Measurements from ENCODE around the gene BSX. TPM values are rescaled to one million over a fixed set of nuclear protein-coding genes. Genes with fewer than 3 reads are reported as not detected.
A peak's percentile ranks its signal among the peaks of the same experiment; 100 is the strongest.

The BSX gene
- total RNA-seq, 2 experiments from 2014 or later, result not detected

DNA sequence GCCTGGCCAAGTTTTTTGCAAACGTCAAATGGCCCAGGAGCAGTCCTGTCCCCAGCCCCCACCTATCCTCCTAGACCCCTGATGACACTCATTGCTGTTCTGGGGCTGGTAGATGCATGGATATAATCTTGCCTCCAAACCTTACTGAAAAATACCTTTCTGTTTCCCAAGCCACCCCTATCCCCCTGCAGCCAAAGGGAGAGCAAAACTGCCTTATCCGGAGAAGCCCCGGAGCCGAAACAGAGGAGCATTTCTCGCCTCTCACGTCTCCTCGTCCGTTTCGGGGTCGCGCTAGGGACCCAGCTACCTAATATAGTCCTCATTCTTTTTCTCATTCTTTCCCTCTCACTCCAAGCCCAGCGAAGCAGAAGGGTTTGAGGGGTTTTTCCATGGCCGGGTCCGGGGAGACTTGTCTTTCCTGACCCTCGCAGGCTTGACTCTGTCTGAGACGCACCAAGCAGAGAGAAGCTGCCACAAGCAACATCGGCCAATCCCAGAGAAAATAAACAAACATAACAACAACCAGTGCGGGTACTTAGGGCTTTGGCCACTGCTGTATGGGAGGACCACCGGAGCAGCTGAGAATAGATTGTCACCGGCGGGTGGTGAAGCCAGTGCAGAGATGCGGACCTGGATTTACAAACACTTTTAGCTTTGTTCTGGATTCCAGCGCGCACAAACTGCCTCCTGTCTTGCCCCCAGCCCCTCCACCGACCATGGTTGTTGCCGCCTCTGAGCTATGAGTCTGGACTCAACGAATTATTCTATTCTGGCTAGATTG, 1.6 kb downstream of the BSX start:
- intact Hi-C loops (cut with micrococcal nuclease), result loop anchor here (5.0 kb wide), 1 partner anchor 42 kb away; no protein-coding TSS in a partner anchor
- Mint-ChIP-seq H3K9me3 (no peaks in the 10 kb centered on the region), H3K27ac (no peak overlapping the region), H3K36me3 (no peaks in the 10 kb centered on the region), H3K4me1 (ENCODE audit: low read depth) (peaks cover 42% of the 10 kb centered on the region), H3K4me3 (no peak overlapping the region), H3K27me3 (peaks cover 85% of the 10 kb centered on the region)
- CTCF ChIA-PET, result interaction anchor here (1.1 to 1.2 kb wide), 2 partner anchors 41 to 116 kb away, joined by 5 to 6 read pairs; no protein-coding TSS in a partner anchor
- DNase-seq, result no peak
- POLR2A ChIA-PET, result no interaction called here

DNA sequence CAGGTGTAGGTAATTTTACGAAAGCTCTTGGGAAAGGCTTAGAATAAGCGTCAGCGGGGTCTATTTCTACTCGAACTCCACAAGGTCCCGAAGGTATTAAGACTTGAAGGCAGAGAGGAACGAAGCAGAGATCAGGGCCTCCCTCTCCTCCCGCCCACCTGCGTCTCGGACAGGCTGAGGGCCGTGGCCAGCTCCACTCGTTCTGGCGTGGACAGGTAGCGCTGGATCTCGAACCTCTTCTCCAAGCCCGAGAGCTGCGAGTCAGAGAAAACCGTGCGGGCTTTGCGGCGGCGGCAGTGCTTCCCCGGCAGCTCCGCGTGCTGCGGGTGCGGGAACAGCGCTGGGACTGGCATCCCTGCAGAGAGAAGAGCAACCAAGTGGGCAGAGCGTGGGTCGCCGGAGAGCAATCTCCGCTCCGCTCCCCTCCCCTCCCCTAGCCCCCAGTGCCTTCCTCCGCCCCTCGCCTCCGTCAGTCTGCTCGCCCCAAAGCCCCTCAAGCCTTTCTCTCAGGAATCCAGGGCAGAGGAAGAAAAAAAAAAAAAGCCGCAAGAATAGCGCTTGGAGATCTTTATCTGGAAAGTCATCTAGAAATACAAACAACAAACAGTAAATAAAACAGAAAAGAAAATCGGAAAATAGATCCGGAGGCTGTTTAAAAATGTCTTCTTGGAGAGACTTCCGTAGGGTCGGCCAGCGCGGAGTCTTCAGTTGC, 2.4 kb downstream of the BSX start:
- ChIA-PET POLR2A (no interaction called here), CTCF (no interaction called here)
- Mint-ChIP-seq H3K27me3 (peaks cover 84% of the 10 kb centered on the region), H3K4me3 (no peak overlapping the region), H3K27ac (no peak overlapping the region), H3K4me1 (ENCODE audit: low read depth) (peaks cover 39% of the 10 kb centered on the region), H3K9me3 (no peaks in the 10 kb centered on the region), H3K36me3 (no peaks in the 10 kb centered on the region)
- intact Hi-C loops (cut with micrococcal nuclease), result no loop called here
- DNase-seq, result no peak

DNA sequence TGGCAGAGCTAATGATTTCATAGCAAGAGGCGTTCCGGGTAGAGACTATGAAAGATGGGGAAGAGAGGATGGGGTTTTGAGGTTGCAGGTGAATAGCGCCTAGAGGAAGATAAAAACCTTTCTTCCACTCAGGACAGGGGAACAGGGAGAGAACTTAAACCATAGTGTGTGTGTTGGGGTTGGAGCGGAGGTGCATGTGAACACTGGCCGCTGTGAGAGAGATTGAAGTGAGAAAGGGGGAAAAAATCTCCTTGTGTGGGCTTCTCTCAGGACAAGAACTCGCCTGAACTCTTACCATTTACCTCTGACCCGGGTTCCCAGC, 3.4 kb downstream of the BSX start:
- no peak overlapping the region for H3K27ac Mint-ChIP-seq

DNA sequence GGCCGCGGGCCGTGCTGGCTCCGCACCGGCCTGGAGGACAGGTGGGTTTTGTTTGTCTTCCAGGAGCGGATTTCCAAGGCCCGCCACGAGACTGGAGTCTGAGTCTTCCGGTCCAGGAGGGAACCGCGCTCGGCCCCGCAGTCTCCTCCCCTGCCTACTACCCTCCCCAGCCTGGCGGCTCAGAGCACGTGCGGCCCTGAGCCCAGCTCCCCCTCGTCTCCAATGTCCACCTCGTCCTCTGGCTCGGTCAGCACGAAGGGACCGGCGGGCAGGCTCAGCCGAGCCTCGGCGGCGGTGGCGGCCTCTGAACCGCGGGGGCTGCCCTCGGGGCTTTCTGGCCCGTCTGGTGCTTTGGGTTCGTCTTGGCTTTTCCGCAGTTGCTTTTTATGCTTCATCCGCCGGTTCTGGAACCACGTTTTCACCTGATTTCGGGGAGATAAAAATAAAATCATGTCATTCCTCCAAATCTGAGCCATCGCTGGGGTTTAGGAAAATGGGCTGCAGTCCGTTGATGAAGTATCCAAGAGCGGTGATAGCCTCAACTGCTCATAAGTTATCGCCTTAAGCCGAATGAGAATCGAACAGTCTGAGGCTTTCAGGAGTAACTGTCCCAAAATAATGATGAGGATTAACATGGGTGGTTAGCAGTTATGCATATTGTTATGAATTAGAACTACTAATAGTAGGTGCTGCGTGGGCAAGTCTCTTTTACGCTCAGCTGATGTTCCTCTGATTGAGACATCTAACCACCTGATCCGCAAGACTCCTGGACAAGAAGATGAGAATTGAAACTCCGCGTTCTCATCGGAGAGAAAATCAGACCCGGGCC, 4.0 kb downstream of the BSX start:
- Mint-ChIP-seq H3K4me1 (ENCODE audit: low read depth) (peaks cover 31% of the 10 kb centered on the region), H3K27ac (no peak overlapping the region), H3K27me3 (peaks cover 80% of the 10 kb centered on the region), H3K36me3 (no peaks in the 10 kb centered on the region), H3K4me3 (no peak overlapping the region), H3K9me3 (no peaks in the 10 kb centered on the region)
- DNase-seq, result no peak
- intact Hi-C loops (cut with micrococcal nuclease), result no loop called here
- ChIA-PET CTCF (no interaction called here), POLR2A (no interaction called here)

More for the DNA sequence above, 3.4 kb downstream of the BSX start:
- H3K36me3 Mint-ChIP-seq, result no peaks in the 10 kb centered on the region
- H3K9me3 Mint-ChIP-seq, result no peaks in the 10 kb centered on the region
- H3K27me3 Mint-ChIP-seq, result peaks cover 85% of the 10 kb centered on the region
- no peak overlapping the region for H3K4me3 Mint-ChIP-seq
- ChIA-PET CTCF (no interaction called here), POLR2A (no interaction called here)
- intact Hi-C loops (cut with micrococcal nuclease), result no loop called here
- peaks cover 35% of the 10 kb centered on the region for H3K4me1 Mint-ChIP-seq (ENCODE audit: low read depth)
- no peak for DNase-seq

DNA sequence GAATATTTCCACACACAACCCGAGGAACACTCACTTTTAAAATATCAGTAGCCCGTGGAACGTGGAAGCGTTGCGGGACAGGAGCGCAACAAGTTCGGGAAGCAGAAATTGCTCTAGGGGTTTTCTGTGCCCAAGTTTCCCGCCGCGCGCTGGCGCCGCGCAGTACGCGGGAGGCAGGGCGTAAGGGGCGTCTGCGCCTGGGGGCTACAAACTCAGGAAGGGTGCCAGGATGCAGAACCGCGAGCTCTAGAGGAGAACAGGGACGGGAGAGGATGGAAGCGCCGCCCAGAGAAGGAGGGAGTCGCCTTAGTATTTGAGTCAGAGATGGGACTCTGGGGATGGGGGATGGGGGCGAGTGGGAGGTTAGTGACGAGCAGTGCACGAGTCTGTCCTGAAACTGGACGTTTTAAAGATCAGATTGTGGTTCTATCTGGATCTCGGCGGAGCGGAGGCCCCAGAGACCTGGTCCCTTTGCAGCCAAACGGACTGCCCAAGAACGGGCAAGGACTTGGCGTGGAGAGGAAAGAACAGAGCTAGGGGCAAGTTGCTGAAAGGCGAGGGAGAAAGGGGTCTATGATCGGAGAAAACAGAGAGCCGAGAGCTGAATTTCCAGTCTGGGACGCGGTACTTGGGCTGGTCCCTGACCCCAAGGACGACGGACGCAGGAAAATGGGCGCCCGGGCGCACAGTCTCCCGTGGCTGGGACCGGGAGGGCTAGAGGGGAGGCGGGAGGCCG, 4.7 kb downstream of the BSX start:
- intact Hi-C loops (cut with micrococcal nuclease), result no loop called here
- no peak overlapping the region for H3K27ac Mint-ChIP-seq
- CTCF ChIA-PET, result no interaction called here

DNA sequence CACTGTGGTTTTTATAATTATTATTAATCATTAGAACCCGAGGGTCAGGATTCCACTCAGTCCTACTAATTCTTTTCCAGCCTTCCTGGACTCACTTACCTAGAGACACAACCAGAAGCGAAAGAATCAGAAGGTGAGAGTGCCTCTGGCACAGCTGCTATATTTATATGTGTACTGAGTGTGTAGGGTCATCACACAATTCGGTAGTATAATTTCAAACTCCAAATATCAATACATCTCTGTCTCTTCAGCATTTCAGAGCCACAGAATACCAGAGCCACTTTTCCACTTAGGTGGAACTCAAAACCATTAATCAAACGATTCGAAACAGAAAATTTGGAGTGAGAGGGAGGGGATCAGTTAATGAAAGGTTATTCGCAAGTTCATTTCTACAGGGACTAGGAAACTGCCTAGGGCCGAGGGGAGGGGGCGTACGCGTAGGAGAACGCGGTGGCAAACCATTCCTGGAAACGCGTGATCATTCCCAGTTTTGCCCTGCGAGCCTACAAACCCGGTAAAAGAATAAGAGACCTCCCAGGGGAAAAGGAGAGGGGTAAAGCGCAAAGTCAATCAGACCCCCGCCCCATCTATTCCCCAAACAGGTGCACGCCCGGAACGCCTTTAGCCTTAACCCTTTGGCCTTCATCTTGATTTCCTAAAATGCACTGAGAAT, 5.4 kb downstream of the BSX start:
- no peak overlapping the region for H3K4me3 Mint-ChIP-seq
- H3K36me3 Mint-ChIP-seq, result no peaks in the 10 kb centered on the region
- ChIA-PET POLR2A (no interaction called here), CTCF (no interaction called here)
- H3K27ac Mint-ChIP-seq, result no peak overlapping the region
- intact Hi-C loops (cut with micrococcal nuclease), result no loop called here
- DNase-seq, result no peak
- no peaks in the 10 kb centered on the region for H3K9me3 Mint-ChIP-seq
- H3K27me3 Mint-ChIP-seq, result peaks cover 67% of the 10 kb centered on the region
- peaks cover 27% of the 10 kb centered on the region for H3K4me1 Mint-ChIP-seq (ENCODE audit: low read depth)

More for the DNA sequence above, 4.7 kb downstream of the BSX start:
- peaks cover 73% of the 10 kb centered on the region for H3K27me3 Mint-ChIP-seq
- DNase-seq, result no peak
- no peaks in the 10 kb centered on the region for H3K36me3 Mint-ChIP-seq
- no peaks in the 10 kb centered on the region for H3K9me3 Mint-ChIP-seq
- peaks cover 27% of the 10 kb centered on the region for H3K4me1 Mint-ChIP-seq (ENCODE audit: low read depth)
- H3K4me3 Mint-ChIP-seq, result peak overlapping the region; percentile 25
- POLR2A ChIA-PET, result no interaction called here

DNA sequence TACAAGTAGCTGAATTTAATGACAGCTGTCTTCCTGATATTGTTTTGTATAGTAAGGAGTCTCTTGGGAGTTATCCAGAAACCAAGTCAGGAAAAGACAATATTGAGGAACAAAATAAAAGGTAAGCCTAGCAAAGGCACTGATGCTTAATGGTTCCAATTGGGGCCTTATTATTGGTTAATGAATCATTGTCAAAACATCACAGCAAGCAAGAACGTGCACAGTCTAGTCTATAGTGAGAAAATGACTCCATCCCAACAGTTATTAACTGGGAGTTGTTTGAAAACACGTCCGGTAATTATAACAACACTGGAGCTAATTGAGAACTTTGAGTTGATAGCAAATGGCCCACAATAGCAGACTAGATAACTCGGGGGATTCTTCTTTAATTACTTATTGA, 17.7 kb downstream of the BSX start:
- intact Hi-C loops (cut with micrococcal nuclease), result no loop called here
- ChIA-PET CTCF (no interaction called here), POLR2A (no interaction called here)
- no peak overlapping the region for H3K27ac Mint-ChIP-seq
- H3K9me3 Mint-ChIP-seq, result no peaks in the 10 kb centered on the region
- H3K27me3 Mint-ChIP-seq, result peaks cover 24% of the 10 kb centered on the region
- DNase-seq, result no peak
- H3K36me3 Mint-ChIP-seq, result no peaks in the 10 kb centered on the region
- no peak overlapping the region for H3K4me3 Mint-ChIP-seq
- H3K4me1 Mint-ChIP-seq (ENCODE audit: low read depth), result no peaks in the 10 kb centered on the region

DNA sequence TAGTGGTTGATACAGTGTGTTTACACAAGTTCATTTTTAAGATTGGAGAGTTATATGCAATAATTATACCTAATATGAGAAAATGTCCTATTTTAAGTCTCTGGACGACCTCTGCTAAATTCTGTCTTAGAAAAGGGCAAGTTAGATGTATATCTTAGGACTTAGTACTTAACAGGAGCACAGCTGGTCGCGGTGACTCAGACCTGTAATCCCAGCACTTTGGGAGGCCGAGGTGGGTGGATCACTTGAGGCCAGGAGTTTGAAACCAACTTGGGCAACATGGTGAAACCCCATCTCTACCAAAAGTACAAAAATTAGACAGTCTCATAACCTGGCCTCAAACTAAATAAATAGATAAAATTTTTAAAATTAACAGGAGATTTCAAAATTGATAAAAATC, 27.2 kb downstream of the BSX start:
- Mint-ChIP-seq H3K4me1 (ENCODE audit: low read depth) (no peaks in the 10 kb centered on the region), H3K36me3 (no peaks in the 10 kb centered on the region), H3K27ac (no peak overlapping the region), H3K4me3 (no peak overlapping the region), H3K27me3 (no peaks in the 10 kb centered on the region), H3K9me3 (no peaks in the 10 kb centered on the region)
- intact Hi-C loops (cut with micrococcal nuclease), result no loop called here
- ChIA-PET CTCF (interaction anchor here (0.8 kb wide), 1 partner anchor 66 kb away, joined by 3 read pairs; no protein-coding TSS in a partner anchor), POLR2A (no interaction called here)
- no peak for DNase-seq

DNA sequence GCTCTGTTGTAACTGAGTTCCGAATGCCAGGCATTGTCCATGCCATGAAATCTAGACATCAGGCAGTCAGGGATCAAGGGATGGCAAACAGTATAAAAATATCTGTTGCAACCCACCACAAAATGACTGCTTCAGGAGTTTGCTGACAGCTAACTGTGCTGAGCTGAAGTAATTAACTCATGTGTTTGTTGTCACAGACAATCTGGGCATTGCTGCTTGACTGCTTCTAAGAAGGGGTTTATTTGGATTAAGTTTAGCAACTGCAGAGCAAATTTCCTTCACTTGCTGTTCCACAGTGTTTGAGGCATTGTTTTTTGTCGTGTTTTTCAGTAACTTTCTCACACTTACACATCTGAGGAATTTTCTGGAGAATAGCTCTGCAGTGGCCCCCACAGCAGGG, 30.4 kb downstream of the BSX start:
- CTCF ChIA-PET, result no interaction called here
- no peak overlapping the region for H3K27ac Mint-ChIP-seq

DNA sequence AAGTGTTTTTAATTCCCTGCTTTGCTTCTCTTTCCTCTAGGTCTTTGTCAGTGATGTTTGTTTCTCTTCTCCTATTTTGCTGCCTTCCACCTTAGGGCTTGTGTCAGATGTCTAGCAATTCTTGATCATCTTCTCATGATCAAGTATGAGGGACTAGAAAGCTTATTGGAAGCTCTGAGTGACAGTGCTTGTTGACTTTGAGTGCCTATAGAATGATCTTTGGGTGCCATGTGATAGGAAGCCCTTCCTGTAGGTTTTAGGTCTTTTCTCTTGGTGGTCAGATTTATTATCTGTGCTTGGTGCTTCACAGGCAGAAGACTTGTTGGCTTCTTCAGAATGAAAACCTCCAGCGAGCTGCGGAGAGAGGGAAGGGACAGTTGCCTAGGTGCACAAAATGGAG, 43.1 kb downstream of the BSX start:
- CTCF ChIA-PET, result no interaction called here
- intact Hi-C loops (cut with micrococcal nuclease), result no loop called here
- no peak overlapping the region for H3K27ac Mint-ChIP-seq
- no peak for DNase-seq
- no peaks in the 10 kb centered on the region for H3K27me3 Mint-ChIP-seq
- no peaks in the 10 kb centered on the region for H3K4me1 Mint-ChIP-seq (ENCODE audit: low read depth)
- POLR2A ChIA-PET, result no interaction called here
- H3K4me3 Mint-ChIP-seq, result no peak overlapping the region
- H3K36me3 Mint-ChIP-seq, result no peaks in the 10 kb centered on the region
- no peaks in the 10 kb centered on the region for H3K9me3 Mint-ChIP-seq

More for the DNA sequence above, 30.4 kb downstream of the BSX start:
- H3K27me3 Mint-ChIP-seq, result no peaks in the 10 kb centered on the region
- H3K4me1 Mint-ChIP-seq (ENCODE audit: low read depth), result peaks cover 3% of the 10 kb centered on the region
- H3K4me3 Mint-ChIP-seq, result no peak overlapping the region
- H3K9me3 Mint-ChIP-seq, result no peaks in the 10 kb centered on the region
- POLR2A ChIA-PET, result no interaction called here
- H3K36me3 Mint-ChIP-seq, result peaks cover 10% of the 10 kb centered on the region
- intact Hi-C loops (cut with micrococcal nuclease), result no loop called here
- DNase-seq, result no peak

DNA sequence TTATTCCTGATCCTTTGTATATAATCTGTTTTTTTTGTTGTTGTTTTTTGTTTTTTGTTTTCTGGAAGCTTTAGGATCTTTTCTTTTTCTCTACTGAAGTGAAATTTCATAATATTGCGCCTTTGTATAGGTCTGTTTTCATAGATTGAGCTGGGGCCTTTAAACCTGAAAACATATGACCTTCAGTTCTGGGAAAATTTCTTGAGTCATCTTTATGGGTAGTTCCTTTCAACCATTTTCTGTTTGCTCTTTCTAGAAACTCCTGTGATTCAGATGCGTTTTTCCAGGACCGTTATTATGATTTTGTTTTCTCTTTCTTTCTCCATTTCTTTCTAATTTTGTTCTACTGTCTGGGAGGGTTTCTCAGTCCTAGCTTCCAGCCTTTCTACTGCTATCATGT, 43.7 kb downstream of the BSX start:
- Mint-ChIP-seq H3K36me3 (no peaks in the 10 kb centered on the region), H3K4me3 (no peak overlapping the region), H3K4me1 (ENCODE audit: low read depth) (no peaks in the 10 kb centered on the region), H3K27me3 (no peaks in the 10 kb centered on the region), H3K27ac (no peak overlapping the region), H3K9me3 (no peaks in the 10 kb centered on the region)
- POLR2A ChIA-PET, result no interaction called here
- DNase-seq, result no peak
- intact Hi-C loops (cut with micrococcal nuclease), result no loop called here
- CTCF ChIA-PET, result interaction anchor here (1.1 kb wide), 1 partner anchor 75 kb away, joined by 3 read pairs; no protein-coding TSS in a partner anchor
